Measurements from ENCODE around the gene ZCCHC8. TPM values are rescaled to one million over a fixed set of nuclear protein-coding genes. Genes with fewer than 3 reads are reported as not detected.

Gene ZCCHC8
- polyA plus RNA-seq, 1 donor (not counting 4 experiments of a cell fraction or from before 2014, with no cell fraction given): 14.0 TPM

DNA sequence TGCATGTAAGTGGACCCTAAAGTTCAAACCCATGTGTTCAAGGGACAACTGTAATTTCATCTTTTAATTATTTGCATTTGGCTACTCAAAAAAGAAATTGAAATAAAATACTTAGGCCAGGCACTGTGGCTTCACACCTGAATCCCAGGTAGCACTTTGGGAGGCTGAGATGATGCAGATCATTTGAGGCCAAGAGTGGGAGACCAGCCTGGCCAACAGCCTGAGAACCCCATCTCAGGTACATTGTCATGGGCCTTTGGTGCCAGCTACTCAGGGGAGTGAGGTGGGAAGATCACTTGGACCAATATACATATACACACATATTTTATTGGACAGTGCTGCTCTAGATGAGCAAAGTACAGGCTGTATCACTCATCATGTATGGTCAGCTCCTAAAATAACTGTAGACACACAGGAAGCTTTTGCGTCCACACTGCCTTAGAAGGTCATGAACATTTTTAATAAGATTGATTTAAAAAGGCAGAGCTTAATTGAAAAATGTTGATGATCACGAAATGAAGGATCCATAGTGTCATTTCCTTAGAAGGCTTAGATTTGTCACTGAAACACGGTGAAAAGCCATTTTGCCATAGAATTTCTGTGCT lies 2.5 kb upstream of the ZCCHC8 start:
- H2AFZ ChIP-seq (ENCODE audit: control insufficient read depth, low read length): no peak overlapping the region
- no peaks in the 10 kb centered on the region for H3K9me1 ChIP-seq (ENCODE audit: control insufficient read depth, extremely low read depth, insufficient read depth, low read length)
- H3K36me3 ChIP-seq (ENCODE audit: control insufficient read depth in 2 of 2, extremely low read depth in 1 of 2, insufficient read depth in 2 of 2, low read length in 2 of 2): peaks cover 13 to 36% of the 10 kb centered on the region in 2 experiments
- H3K4me1 ChIP-seq (ENCODE audit: control insufficient read depth, extremely low read depth, insufficient read depth, low read length): peaks cover 10% of the 10 kb centered on the region
- no peak overlapping the region for H3K27ac ChIP-seq (ENCODE audit: control insufficient read depth, insufficient read depth, low read length)
- FAIRE-seq (no peak), DNase-seq (ENCODE audit: low read depth, low spot score) (no peak)
- peaks cover 20% of the 10 kb centered on the region for H3K79me2 ChIP-seq (ENCODE audit: control insufficient read depth, insufficient read depth, low read length)
- no peak overlapping the region for H3K4me3 ChIP-seq (ENCODE audit: control insufficient read depth in 2 of 3, extremely low read depth in 1 of 3, insufficient read depth in 2 of 3, low read depth in 1 of 3, low read length in 3 of 3)
- H3K9me3 ChIP-seq (ENCODE audit: control insufficient read depth, low read depth, low read length): no peaks in the 10 kb centered on the region
- no peaks in the 10 kb centered on the region for H3K27me3 ChIP-seq (ENCODE audit: control insufficient read depth, extremely low read depth, insufficient read depth, low read length)
- dilution Hi-C loops (cut with MboI; ENCODE audit: extremely low pct_ligation_motif_present, low sequenced_read_pairs): no loop called here
- H3K4me2 ChIP-seq (ENCODE audit: control insufficient read depth, extremely low read depth, insufficient read depth, low read depth, low read length): no peak overlapping the region
- TF ChIP-seq, protein P1, sequence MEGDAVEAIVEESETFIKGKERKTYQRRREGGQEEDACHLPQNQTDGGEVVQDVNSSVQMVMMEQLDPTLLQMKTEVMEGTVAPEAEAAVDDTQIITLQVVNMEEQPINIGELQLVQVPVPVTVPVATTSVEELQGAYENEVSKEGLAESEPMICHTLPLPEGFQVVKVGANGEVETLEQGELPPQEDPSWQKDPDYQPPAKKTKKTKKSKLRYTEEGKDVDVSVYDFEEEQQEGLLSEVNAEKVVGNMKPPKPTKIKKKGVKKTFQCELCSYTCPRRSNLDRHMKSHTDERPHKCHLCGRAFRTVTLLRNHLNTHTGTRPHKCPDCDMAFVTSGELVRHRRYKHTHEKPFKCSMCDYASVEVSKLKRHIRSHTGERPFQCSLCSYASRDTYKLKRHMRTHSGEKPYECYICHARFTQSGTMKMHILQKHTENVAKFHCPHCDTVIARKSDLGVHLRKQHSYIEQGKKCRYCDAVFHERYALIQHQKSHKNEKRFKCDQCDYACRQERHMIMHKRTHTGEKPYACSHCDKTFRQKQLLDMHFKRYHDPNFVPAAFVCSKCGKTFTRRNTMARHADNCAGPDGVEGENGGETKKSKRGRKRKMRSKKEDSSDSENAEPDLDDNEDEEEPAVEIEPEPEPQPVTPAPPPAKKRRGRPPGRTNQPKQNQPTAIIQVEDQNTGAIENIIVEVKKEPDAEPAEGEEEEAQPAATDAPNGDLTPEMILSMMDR (optimal IDR thresholded peaks at IDR 0.05 in 1 of 3, IDR thresholded peaks at IDR 0.05 in 1 of 3, conservative IDR thresholded peaks at IDR 0.05 in 1 of 3; ENCODE audit: extremely low read depth in 1 of 3, insufficient read depth in 2 of 3, low read length in 3 of 3): no peak
- no peak for TF ChIP-seq EZH2 (IDR thresholded peaks at IDR 0.05; ENCODE audit: low read length)
- H3K9ac ChIP-seq (ENCODE audit: control insufficient read depth, extremely low read depth, insufficient read depth, low read length): no peak overlapping the region
- H4K20me1 ChIP-seq (ENCODE audit: control insufficient read depth, extremely low read depth, insufficient read depth, low read length): peaks cover 4% of the 10 kb centered on the region

DNA sequence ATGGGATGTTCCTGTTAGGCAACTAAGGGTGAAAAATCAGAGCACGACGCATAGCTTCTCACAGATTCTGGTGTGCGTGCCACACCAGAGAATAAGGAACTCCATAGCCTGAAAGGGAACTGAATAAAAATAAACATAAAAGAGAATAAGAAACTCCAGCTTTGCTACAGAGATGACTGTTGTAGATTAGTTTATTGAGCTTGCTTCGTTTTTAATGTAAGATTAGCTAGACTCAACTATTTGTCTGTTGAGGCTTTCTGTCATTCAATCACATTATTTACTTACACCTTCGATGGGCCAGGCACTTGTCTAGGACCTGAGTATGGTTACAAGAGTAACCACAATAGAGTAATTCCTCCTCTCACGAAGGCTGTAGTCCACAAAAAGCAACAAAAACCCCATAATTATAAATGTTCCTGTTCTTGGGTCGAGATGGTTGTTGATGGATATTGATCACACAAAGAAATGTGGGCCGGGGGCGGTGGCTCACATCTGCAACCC lies 807 bp upstream of the ZCCHC8 start:
- TF ChIP-seq EZH2 (IDR thresholded peaks at IDR 0.05; ENCODE audit: low read length): no peak
- TF ChIP-seq, protein P1 (optimal IDR thresholded peaks at IDR 0.05 in 1 of 3, IDR thresholded peaks at IDR 0.05 in 1 of 3, conservative IDR thresholded peaks at IDR 0.05 in 1 of 3; ENCODE audit: extremely low read depth in 1 of 3, insufficient read depth in 2 of 3, low read length in 3 of 3): no peak
- no peak overlapping the region for H3K9ac ChIP-seq (ENCODE audit: control insufficient read depth, extremely low read depth, insufficient read depth, low read length)
- peak overlapping the region; percentile 15 for H3K27ac ChIP-seq (ENCODE audit: control insufficient read depth, insufficient read depth, low read length)
- dilution Hi-C loops (cut with MboI; ENCODE audit: extremely low pct_ligation_motif_present, low sequenced_read_pairs): no loop called here
- H3K4me3 ChIP-seq (ENCODE audit: control insufficient read depth in 2 of 3, extremely low read depth in 1 of 3, insufficient read depth in 2 of 3, low read depth in 1 of 3, low read length in 3 of 3): no peak overlapping the region
- H3K9me1 ChIP-seq (ENCODE audit: control insufficient read depth, extremely low read depth, insufficient read depth, low read length): no peaks in the 10 kb centered on the region
- H2AFZ ChIP-seq (ENCODE audit: control insufficient read depth, low read length): no peak overlapping the region
- peaks cover 10% of the 10 kb centered on the region for H3K4me1 ChIP-seq (ENCODE audit: control insufficient read depth, extremely low read depth, insufficient read depth, low read length)
- H3K27me3 ChIP-seq (ENCODE audit: control insufficient read depth, extremely low read depth, insufficient read depth, low read length): no peaks in the 10 kb centered on the region
- FAIRE-seq: no peak
- H4K20me1 ChIP-seq (ENCODE audit: control insufficient read depth, extremely low read depth, insufficient read depth, low read length): no peaks in the 10 kb centered on the region
- DNase-seq (ENCODE audit: low read depth, low spot score): no peak
- H3K9me3 ChIP-seq (ENCODE audit: control insufficient read depth, low read depth, low read length): no peaks in the 10 kb centered on the region
- peak overlapping the region; percentile 57 for H3K4me2 ChIP-seq (ENCODE audit: control insufficient read depth, extremely low read depth, insufficient read depth, low read depth, low read length)
- peaks cover 31% of the 10 kb centered on the region for H3K79me2 ChIP-seq (ENCODE audit: control insufficient read depth, insufficient read depth, low read length)
- peaks cover 7 to 21% of the 10 kb centered on the region in 2 experiments for H3K36me3 ChIP-seq (ENCODE audit: control insufficient read depth in 2 of 2, extremely low read depth in 1 of 2, insufficient read depth in 2 of 2, low read length in 2 of 2)
